H9 (cell line): ENCODE measurements around the gene GLOD4. TPM values are rescaled to one million over a fixed set of nuclear protein-coding genes. Genes with fewer than 3 reads are reported as not detected.

Experiments
- DNase-seq: peaks from one replicate; pipeline ENCODE4 v3.0.0-alpha.2; 2017
- H2AFZ ChIP-seq: one replicate; pipeline ENCODE4 v1.6.1; 2013; ENCODE audit warnings: mild to moderate bottlenecking, low read length, control low read depth, moderate library complexity
- H2AK5ac ChIP-seq: 2 replicates; pipeline ENCODE4 v1.6.1; 2013; ENCODE audit warnings: low read length, control low read depth, mixed read lengths; ENCODE audit not compliant: insufficient read length
- H2BK120ac ChIP-seq: one replicate; pipeline ENCODE4 v1.6.1; 2013; ENCODE audit warnings: low read depth, mild to moderate bottlenecking, low read length, control low read depth, inconsistent platforms; ENCODE audit not compliant: poor library complexity, severe bottlenecking
- H2BK12ac ChIP-seq: 2 replicates; pipeline ENCODE4 v1.6.1; 2013; ENCODE audit warnings: low read length, control low read depth, mixed read lengths, low read depth; ENCODE audit not compliant: insufficient read length
- H2BK15ac ChIP-seq: 2 replicates; pipeline ENCODE4 v1.6.1; 2013; ENCODE audit warnings: low read depth, low read length, control low read depth
- H2BK20ac ChIP-seq: one replicate; pipeline ENCODE4 v1.6.1; 2013; ENCODE audit warnings: low read depth, mild to moderate bottlenecking, low read length, control low read depth, inconsistent platforms; ENCODE audit not compliant: poor library complexity, severe bottlenecking
- H2BK5ac ChIP-seq: 2 replicates; pipeline ENCODE4 v1.6.1; 2013; ENCODE audit warnings: low read length, control low read depth, mixed read lengths; ENCODE audit not compliant: insufficient read length
- H3K14ac ChIP-seq: 2 replicates; pipeline ENCODE4 v1.6.1; 2013; ENCODE audit warnings: low read length, control low read depth; ENCODE audit not compliant: insufficient read depth
- H3K18ac ChIP-seq: 2 replicates; pipeline ENCODE4 v1.6.1; 2013; ENCODE audit warnings: low read depth, mild to moderate bottlenecking, mixed read lengths, low read length, control low read depth; ENCODE audit not compliant: insufficient read length
- H3K23ac ChIP-seq: 2 replicates; pipeline ENCODE4 v1.6.1; 2013; ENCODE audit warnings: low read length, control low read depth, mixed read lengths, low read depth; ENCODE audit not compliant: insufficient read length
- H3K23me2 ChIP-seq: 2 replicates; pipeline ENCODE4 v1.6.1; 2013; ENCODE audit warnings: low read depth, mild to moderate bottlenecking, mixed read lengths, low read length, control low read depth; ENCODE audit not compliant: insufficient read length, poor library complexity, severe bottlenecking
- H3K27ac ChIP-seq: 2 replicates; pipeline ENCODE4 v1.5.1; 2013; ENCODE audit warnings: low read length, control low read depth, mixed read lengths, low read depth; ENCODE audit not compliant: insufficient read length
- H3K27me3 ChIP-seq: 2 replicates; pipeline ENCODE4 v1.6.1; 2013; ENCODE audit warnings: low read length, control low read depth, inconsistent platforms; ENCODE audit not compliant: insufficient read depth
- H3K4ac ChIP-seq: 2 replicates; pipeline ENCODE4 v1.6.1; 2013; ENCODE audit warnings: low read depth, mild to moderate bottlenecking, control low read depth, inconsistent platforms, low read length, moderate library complexity
- H3K4me1 ChIP-seq: 2 replicates; pipeline ENCODE4 v1.6.1; 2013; ENCODE audit warnings: low read length, control low read depth, inconsistent platforms; ENCODE audit not compliant: insufficient read depth
- H3K4me2 ChIP-seq: 2 replicates; pipeline ENCODE4 v1.6.1; 2013; ENCODE audit warnings: low read length, control low read depth, mixed read lengths; ENCODE audit not compliant: insufficient read length, insufficient read depth
- H3K56ac ChIP-seq: 2 replicates; pipeline ENCODE4 v1.6.1; 2013; ENCODE audit warnings: low read depth, mild to moderate bottlenecking, mixed read lengths, low read length, control low read depth; ENCODE audit not compliant: insufficient read length
- H3K79me1 ChIP-seq: 2 replicates; pipeline ENCODE4 v1.6.1; 2013; ENCODE audit warnings: low read depth, mild to moderate bottlenecking, moderate library complexity, low read length, control low read depth, inconsistent platforms; ENCODE audit not compliant: insufficient read depth, poor library complexity, severe bottlenecking
- H3K79me2 ChIP-seq: 2 replicates; pipeline ENCODE4 v1.6.1; 2013; ENCODE audit warnings: low read length, control low read depth, inconsistent platforms; ENCODE audit not compliant: insufficient read depth
- H3K9ac ChIP-seq: 2 replicates; pipeline ENCODE4 v1.6.1; 2013; ENCODE audit warnings: low read length, control low read depth, mixed read lengths; ENCODE audit not compliant: insufficient read length; ENCODE audit errors: extremely low read depth
- H3K9me3 ChIP-seq: one replicate; pipeline ENCODE4 v1.6.1; 2013; ENCODE audit warnings: low read depth, low read length, inconsistent platforms; ENCODE audit not compliant: control insufficient read depth
- H3T11ph ChIP-seq: one replicate; pipeline ENCODE4 v1.6.1; 2013; ENCODE audit warnings: mild to moderate bottlenecking, low read length, control low read depth, inconsistent platforms
- H4K20me1 ChIP-seq: one replicate; pipeline ENCODE4 v1.6.1; 2013; ENCODE audit not compliant: control insufficient read depth, insufficient read length, insufficient read depth
- H4K5ac ChIP-seq: 2 replicates; pipeline ENCODE4 v1.6.1; 2013; ENCODE audit warnings: low read depth, mild to moderate bottlenecking, mixed read lengths, low read length, control low read depth; ENCODE audit not compliant: insufficient read length
- H4K8ac ChIP-seq: replicated peaks from 2 replicates; pipeline ENCODE4 v1.6.1; 2013; ENCODE audit warnings: low read length, control low read depth, mixed read lengths, low read depth; ENCODE audit not compliant: insufficient read length
- H4K91ac ChIP-seq: 2 replicates; pipeline ENCODE4 v1.6.1; 2013; ENCODE audit warnings: low read depth, mild to moderate bottlenecking, moderate library complexity, mixed read lengths, low read length, control low read depth; ENCODE audit not compliant: insufficient read length
- H3K27ac Mint-ChIP-seq, 3 experiments: 2 replicates in 2 of 3; 3 replicates in 1 of 3; pipeline ENCODE4 v1.8.0; 2020 to 2021; ENCODE audit warnings: mixed read lengths in 3 of 3, mild to moderate bottlenecking in 1 of 3, moderate library complexity in 1 of 3
- H3K27me3 Mint-ChIP-seq: 2 replicates; pipeline ENCODE4 v1.8.0; 2021; ENCODE audit warnings: low read depth, mild to moderate bottlenecking, moderate library complexity, mixed read lengths
- H3K36me3 Mint-ChIP-seq, 3 experiments: 2 replicates in 2 of 3; 3 replicates in 1 of 3; pipeline ENCODE4 v1.8.0; 2020 to 2021; ENCODE audit warnings: low read depth in 3 of 3, mixed read lengths in 3 of 3; ENCODE audit not compliant: insufficient read depth in 1 of 3
- H3K4me1 Mint-ChIP-seq, 2 experiments: 2 replicates each; pipeline ENCODE4 v1.8.0; 2020; ENCODE audit warnings: mixed read lengths in 2 of 2
- H3K4me3 Mint-ChIP-seq, 2 experiments: 2 replicates in 1 of 2; 3 replicates in 1 of 2; pipeline ENCODE4 v1.8.0; 2020 to 2021; ENCODE audit warnings: mild to moderate bottlenecking in 2 of 2, mixed read lengths in 2 of 2, moderate library complexity in 1 of 2
- H3K9me3 Mint-ChIP-seq, 2 experiments: 2 replicates in 1 of 2; 3 replicates in 1 of 2; pipeline ENCODE4 v1.8.0; 2020; ENCODE audit warnings: mild to moderate bottlenecking in 2 of 2, mixed read lengths in 2 of 2, moderate library complexity in 1 of 2
- CTCF ChIP-seq: fragments of 200-600 bp; sonication (generic); conservative IDR thresholded peaks from 3 replicates; pipeline ENCODE4 v1.8.0; 2021; ENCODE audit warnings: antibody characterized with exemption, mild to moderate bottlenecking
- WGBS: extraction: QIAGEN DNeasy Blood & Tissue Kit; methylation state at CpG from one replicate; pipeline ENCODE4 v1.1.7; 2013; ENCODE audit warnings: missing lambda C conversion rate, low lambda C conversion rate, mixed read lengths; ENCODE audit not compliant: insufficient read length; ENCODE audit errors: extremely low coverage; 5-methylcytosine and 5-hydroxymethylcytosine counted together
- total RNA-seq: library from RNA; stranded (reverse); gene quantifications from 2 replicates; pipeline ENCODE4 v1.2.1, GENCODE V29; 2021

GLOD4 gene
- total RNA-seq, 1 experiment from 2014 or later, result 106 TPM

GRCh38 chr17:737561-738113 is 44.4 kb downstream of the GLOD4 start:
- Histone ChIP-seq H2BK12ac (no peak overlapping the region), H2BK15ac (no peak overlapping the region), H3K27me3 (no peaks in the 10 kb centered on the region), H3K27ac (no peak overlapping the region), H3K14ac (no peak overlapping the region), H4K8ac (no peak overlapping the region), H2BK5ac (no peak overlapping the region), H2BK20ac (no peak overlapping the region), H3K9ac (no peak overlapping the region), H3K56ac (no peak overlapping the region), H3K23me2 (peaks cover 6% of the 10 kb centered on the region), H3K9me3 (no peaks in the 10 kb centered on the region), H3K79me2 (no peaks in the 10 kb centered on the region), H4K5ac (no peak overlapping the region), H3K4me2 (no peak overlapping the region), H3K4ac (no peak overlapping the region), H2AK5ac (no peak overlapping the region), H3K23ac (no peak overlapping the region), H2BK120ac (no peak overlapping the region), H3K79me1 (no peaks in the 10 kb centered on the region), H2AFZ (no peak overlapping the region), H4K20me1 (peaks cover 3% of the 10 kb centered on the region), H3K18ac (no peak overlapping the region), H3T11ph (no peak overlapping the region), H4K91ac (no peak overlapping the region), H3K4me1 (no peaks in the 10 kb centered on the region)
- DNase-seq, result no peak
- Mint-ChIP-seq H3K36me3 (peaks cover 40 to 86% (median 65%) of the 10 kb centered on the region in 3 experiments), H3K27me3 (peaks cover 3% of the 10 kb centered on the region; the same call in 1 of the 2 replicates), H3K27ac (no peak overlapping the region), H3K4me1 (peaks cover 8 to 15% of the 10 kb centered on the region in 2 experiments), H3K4me3 (no peak overlapping the region), H3K9me3 (no peaks in the 10 kb centered on the region)
- WGBS, result no CpG with 5 or more reads among the region's 13 CpGs
- no peak for TF ChIP-seq CTCF
